Measurements from ENCODE around the gene TRAPPC4. TPM values are rescaled to one million over a fixed set of nuclear protein-coding genes. Genes with fewer than 3 reads are reported as not detected.

The TRAPPC4 gene
- total and polyA plus RNA-seq, 4 donors: 21.1 to 35.7 (median 32.4) TPM

DNA sequence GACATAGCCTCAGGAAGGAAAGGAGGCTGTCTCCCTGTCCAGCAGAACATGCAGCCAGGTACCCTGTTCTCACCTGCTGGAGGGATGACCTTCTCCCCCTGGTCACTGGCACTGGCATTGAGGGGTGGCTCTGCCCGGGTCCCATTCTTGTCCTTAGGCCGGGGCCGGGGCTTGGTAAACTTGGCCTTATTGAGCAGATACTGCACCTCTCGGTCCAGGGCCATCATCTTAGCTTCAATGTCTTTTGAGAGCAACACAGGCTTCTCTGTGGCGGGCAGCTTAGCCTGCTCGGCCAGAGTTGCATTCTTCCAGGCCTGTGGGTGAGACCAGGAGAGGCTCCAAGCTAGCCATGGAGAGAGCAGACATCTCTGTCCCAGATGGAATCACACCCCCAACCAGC is 27.9 kb downstream of the TRAPPC4 start:
- Histone ChIP-seq H3K9me3 (ENCODE audit: control insufficient read depth in 4 of 4, low read length in 3 of 4) (no peaks in the 10 kb centered on the region), H3K9ac (ENCODE audit: low read depth in 1 of 2, low read length in 2 of 2) (no peak overlapping the region), H3K36me3 (ENCODE audit: control insufficient read depth in 4 of 4, insufficient read depth in 3 of 4, low read depth in 1 of 4, low read length in 3 of 4) (peaks cover 27 to 66% (median 43%) of the 10 kb centered on the region in 4 donors), H3K27ac (ENCODE audit: low read depth in 1 of 2, low read length in 2 of 2) (no peak overlapping the region), H3K27me3 (ENCODE audit: control insufficient read depth in 4 of 4, insufficient read depth in 4 of 4, low read length in 3 of 4) (no peaks in the 10 kb centered on the region), H3K4me1 (ENCODE audit: control insufficient read depth in 4 of 4, insufficient read depth in 4 of 4, low read length in 3 of 4) (no peaks in the 10 kb centered on the region), H3K4me3 (ENCODE audit: low read depth in 1 of 3, low read length in 3 of 3) (no peak overlapping the region)
- TF ChIP-seq, protein P1, sequence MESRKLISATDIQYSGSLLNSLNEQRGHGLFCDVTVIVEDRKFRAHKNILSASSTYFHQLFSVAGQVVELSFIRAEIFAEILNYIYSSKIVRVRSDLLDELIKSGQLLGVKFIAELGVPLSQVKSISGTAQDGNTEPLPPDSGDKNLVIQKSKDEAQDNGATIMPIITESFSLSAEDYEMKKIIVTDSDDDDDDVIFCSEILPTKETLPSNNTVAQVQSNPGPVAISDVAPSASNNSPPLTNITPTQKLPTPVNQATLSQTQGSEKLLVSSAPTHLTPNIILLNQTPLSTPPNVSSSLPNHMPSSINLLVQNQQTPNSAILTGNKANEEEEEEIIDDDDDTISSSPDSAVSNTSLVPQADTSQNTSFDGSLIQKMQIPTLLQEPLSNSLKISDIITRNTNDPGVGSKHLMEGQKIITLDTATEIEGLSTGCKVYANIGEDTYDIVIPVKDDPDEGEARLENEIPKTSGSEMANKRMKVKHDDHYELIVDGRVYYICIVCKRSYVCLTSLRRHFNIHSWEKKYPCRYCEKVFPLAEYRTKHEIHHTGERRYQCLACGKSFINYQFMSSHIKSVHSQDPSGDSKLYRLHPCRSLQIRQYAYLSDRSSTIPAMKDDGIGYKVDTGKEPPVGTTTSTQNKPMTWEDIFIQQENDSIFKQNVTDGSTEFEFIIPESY (IDR thresholded peaks at IDR 0.05): no peak
- TF ChIP-seq, protein P2, sequence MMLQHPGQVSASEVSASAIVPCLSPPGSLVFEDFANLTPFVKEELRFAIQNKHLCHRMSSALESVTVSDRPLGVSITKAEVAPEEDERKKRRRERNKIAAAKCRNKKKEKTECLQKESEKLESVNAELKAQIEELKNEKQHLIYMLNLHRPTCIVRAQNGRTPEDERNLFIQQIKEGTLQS (IDR thresholded peaks at IDR 0.05): no peak
- TF ChIP-seq NR2F2 (IDR thresholded peaks at IDR 0.05) (no peak), EGR1 (IDR thresholded peaks at IDR 0.05; ENCODE audit: low read depth in 2 of 2) (no peak), SP1 (IDR thresholded peaks at IDR 0.05) (no peak), JUND (IDR thresholded peaks at IDR 0.05) (no peak)
- TF ChIP-seq, protein P3, sequence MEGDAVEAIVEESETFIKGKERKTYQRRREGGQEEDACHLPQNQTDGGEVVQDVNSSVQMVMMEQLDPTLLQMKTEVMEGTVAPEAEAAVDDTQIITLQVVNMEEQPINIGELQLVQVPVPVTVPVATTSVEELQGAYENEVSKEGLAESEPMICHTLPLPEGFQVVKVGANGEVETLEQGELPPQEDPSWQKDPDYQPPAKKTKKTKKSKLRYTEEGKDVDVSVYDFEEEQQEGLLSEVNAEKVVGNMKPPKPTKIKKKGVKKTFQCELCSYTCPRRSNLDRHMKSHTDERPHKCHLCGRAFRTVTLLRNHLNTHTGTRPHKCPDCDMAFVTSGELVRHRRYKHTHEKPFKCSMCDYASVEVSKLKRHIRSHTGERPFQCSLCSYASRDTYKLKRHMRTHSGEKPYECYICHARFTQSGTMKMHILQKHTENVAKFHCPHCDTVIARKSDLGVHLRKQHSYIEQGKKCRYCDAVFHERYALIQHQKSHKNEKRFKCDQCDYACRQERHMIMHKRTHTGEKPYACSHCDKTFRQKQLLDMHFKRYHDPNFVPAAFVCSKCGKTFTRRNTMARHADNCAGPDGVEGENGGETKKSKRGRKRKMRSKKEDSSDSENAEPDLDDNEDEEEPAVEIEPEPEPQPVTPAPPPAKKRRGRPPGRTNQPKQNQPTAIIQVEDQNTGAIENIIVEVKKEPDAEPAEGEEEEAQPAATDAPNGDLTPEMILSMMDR (IDR thresholded peaks at IDR 0.05; ENCODE audit: low read depth, low read length, missing input control): no peak
- DNase-seq (ENCODE audit: low spot score): no peak
- 95% methylated on average over 6 of the region's 6 CpGs for WGBS

DNA sequence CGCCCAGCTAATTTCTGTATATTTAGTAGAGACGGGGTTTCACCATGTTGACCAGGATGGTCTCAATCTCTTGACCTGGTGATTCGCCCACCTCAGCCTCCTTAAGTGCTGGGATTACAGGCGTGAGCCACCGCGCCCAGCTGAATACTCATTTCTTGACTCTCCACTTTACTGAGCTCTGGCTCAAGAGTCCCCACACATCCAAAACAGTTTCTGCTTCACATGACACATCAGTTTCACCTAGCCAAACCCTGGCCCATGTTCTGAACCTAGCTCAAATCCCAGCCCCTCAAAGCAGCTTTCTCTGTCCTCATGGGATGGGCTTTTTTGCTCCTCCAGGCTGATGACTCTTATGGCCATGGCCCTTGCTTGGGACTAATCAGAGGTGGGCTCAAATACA is 28.6 kb downstream of the TRAPPC4 start:
- H3K9ac ChIP-seq (ENCODE audit: low read depth in 1 of 2, low read length in 2 of 2): no peak overlapping the region
- no peaks in the 10 kb centered on the region for H3K4me1 ChIP-seq (ENCODE audit: control insufficient read depth in 4 of 4, insufficient read depth in 4 of 4, low read length in 3 of 4)
- no peaks in the 10 kb centered on the region for H3K27me3 ChIP-seq (ENCODE audit: control insufficient read depth in 4 of 4, insufficient read depth in 4 of 4, low read length in 3 of 4)
- WGBS: 94% methylated on average over 6 of the region's 6 CpGs
- DNase-seq (ENCODE audit: low spot score): no peak
- H3K9me3 ChIP-seq (ENCODE audit: control insufficient read depth in 4 of 4, low read length in 3 of 4): no peaks in the 10 kb centered on the region
- TF ChIP-seq EGR1 (IDR thresholded peaks at IDR 0.05; ENCODE audit: low read depth in 2 of 2) (no peak), RXRA (IDR thresholded peaks at IDR 0.05) (no peak), HNF4A (conservative IDR thresholded peaks at IDR 0.05) (no peak), HNF4G (IDR thresholded peaks at IDR 0.05) (no peak)
- TF ChIP-seq, protein P3 (IDR thresholded peaks at IDR 0.05; ENCODE audit: low read depth, low read length, missing input control): no peak
- H3K36me3 ChIP-seq (ENCODE audit: control insufficient read depth in 4 of 4, insufficient read depth in 3 of 4, low read depth in 1 of 4, low read length in 3 of 4): peaks cover 30 to 73% (median 50%) of the 10 kb centered on the region in 4 donors
- no peak overlapping the region for H3K27ac ChIP-seq (ENCODE audit: low read depth in 1 of 2, low read length in 2 of 2)
- H3K4me3 ChIP-seq (ENCODE audit: low read depth in 1 of 3, low read length in 3 of 3): no peak overlapping the region

DNA sequence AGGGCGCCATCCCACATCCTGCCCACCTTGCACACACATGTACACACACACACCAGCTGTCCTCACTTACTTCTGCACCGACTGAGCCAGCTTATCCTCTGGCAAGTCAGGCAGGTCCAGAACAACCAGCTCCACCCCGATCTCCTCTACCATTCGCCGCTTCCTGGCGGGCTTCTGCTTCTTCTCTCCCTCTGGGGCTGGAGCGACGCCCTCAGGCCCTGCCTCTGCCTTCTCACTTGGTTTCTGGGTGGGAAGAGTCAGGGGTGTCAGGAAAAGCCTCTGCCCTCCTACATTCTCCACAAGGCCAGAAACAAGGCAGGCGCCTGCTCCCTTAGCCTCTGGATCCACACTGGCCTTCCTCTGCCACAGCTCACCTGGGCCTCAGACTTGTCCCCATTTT is 30.1 kb downstream of the TRAPPC4 start:
- H3K27me3 ChIP-seq (ENCODE audit: control insufficient read depth in 4 of 4, insufficient read depth in 4 of 4, low read length in 3 of 4): no peaks in the 10 kb centered on the region
- no peak overlapping the region for H3K4me3 ChIP-seq (ENCODE audit: low read depth in 1 of 3, low read length in 3 of 3)
- 96% methylated on average over 9 of the region's 9 CpGs for WGBS
- peaks cover 37 to 88% (median 60%) of the 10 kb centered on the region in 4 donors for H3K36me3 ChIP-seq (ENCODE audit: control insufficient read depth in 4 of 4, insufficient read depth in 3 of 4, low read depth in 1 of 4, low read length in 3 of 4)
- H3K9me3 ChIP-seq (ENCODE audit: control insufficient read depth in 4 of 4, low read length in 3 of 4): no peaks in the 10 kb centered on the region
- no peaks in the 10 kb centered on the region for H3K4me1 ChIP-seq (ENCODE audit: control insufficient read depth in 4 of 4, insufficient read depth in 4 of 4, low read length in 3 of 4)
- no peak overlapping the region for H3K27ac ChIP-seq (ENCODE audit: low read depth in 1 of 2, low read length in 2 of 2)
- no peak for DNase-seq (ENCODE audit: low spot score)
- no peak overlapping the region for H3K9ac ChIP-seq (ENCODE audit: low read depth in 1 of 2, low read length in 2 of 2)
- TF ChIP-seq RXRA (IDR thresholded peaks at IDR 0.05) (no peak), SP1 (IDR thresholded peaks at IDR 0.05) (no peak), GABPA (IDR thresholded peaks at IDR 0.05 in 1 of 2, conservative IDR thresholded peaks at IDR 0.05 in 1 of 2) (no peak), FOXA1 (IDR thresholded peaks at IDR 0.05) (no peak), YY1 (IDR thresholded peaks at IDR 0.05) (no peak)
- TF ChIP-seq, protein P4, sequence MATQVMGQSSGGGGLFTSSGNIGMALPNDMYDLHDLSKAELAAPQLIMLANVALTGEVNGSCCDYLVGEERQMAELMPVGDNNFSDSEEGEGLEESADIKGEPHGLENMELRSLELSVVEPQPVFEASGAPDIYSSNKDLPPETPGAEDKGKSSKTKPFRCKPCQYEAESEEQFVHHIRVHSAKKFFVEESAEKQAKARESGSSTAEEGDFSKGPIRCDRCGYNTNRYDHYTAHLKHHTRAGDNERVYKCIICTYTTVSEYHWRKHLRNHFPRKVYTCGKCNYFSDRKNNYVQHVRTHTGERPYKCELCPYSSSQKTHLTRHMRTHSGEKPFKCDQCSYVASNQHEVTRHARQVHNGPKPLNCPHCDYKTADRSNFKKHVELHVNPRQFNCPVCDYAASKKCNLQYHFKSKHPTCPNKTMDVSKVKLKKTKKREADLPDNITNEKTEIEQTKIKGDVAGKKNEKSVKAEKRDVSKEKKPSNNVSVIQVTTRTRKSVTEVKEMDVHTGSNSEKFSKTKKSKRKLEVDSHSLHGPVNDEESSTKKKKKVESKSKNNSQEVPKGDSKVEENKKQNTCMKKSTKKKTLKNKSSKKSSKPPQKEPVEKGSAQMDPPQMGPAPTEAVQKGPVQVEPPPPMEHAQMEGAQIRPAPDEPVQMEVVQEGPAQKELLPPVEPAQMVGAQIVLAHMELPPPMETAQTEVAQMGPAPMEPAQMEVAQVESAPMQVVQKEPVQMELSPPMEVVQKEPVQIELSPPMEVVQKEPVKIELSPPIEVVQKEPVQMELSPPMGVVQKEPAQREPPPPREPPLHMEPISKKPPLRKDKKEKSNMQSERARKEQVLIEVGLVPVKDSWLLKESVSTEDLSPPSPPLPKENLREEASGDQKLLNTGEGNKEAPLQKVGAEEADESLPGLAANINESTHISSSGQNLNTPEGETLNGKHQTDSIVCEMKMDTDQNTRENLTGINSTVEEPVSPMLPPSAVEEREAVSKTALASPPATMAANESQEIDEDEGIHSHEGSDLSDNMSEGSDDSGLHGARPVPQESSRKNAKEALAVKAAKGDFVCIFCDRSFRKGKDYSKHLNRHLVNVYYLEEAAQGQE (IDR thresholded peaks at IDR 0.05): no peak
- TF ChIP-seq, protein P5, sequence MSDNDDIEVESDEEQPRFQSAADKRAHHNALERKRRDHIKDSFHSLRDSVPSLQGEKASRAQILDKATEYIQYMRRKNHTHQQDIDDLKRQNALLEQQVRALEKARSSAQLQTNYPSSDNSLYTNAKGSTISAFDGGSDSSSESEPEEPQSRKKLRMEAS (IDR thresholded peaks at IDR 0.05): no peak
- TF ChIP-seq, protein P2 (IDR thresholded peaks at IDR 0.05): no peak
